HepG2 (cell line): Measurements from ENCODE around the gene COX5B. TPM values are rescaled to one million over a fixed set of nuclear protein-coding genes. Genes with fewer than 3 reads are reported as not detected.

Experiments used
- FOSL1 ChIP-seq: sonication (generic); formaldehyde crosslinking; IDR thresholded peaks from 2 replicates; pipeline ENCODE4 v1.9.0; 2021; ENCODE audit warnings: missing genetic modification reagents, borderline replicate concordance
- HNRNPUL1 ChIP-seq: fragments of 200-400 bp; formaldehyde crosslinking; IDR thresholded peaks from 2 replicates; pipeline ENCODE4 v1.6.1; 2017; ENCODE audit warnings: low read depth, mild to moderate bottlenecking, low read length, moderate library complexity
- POLR2AphosphoS2 ChIP-seq: IDR thresholded peaks from 2 replicates; pipeline ENCODE4 v1.6.1; 2011; ENCODE audit warnings: low read depth, low read length, improper control_type of control experiment
- POLR2G ChIP-seq: fragments of 200-400 bp; formaldehyde crosslinking; IDR thresholded peaks from 2 replicates; pipeline ENCODE4 v1.6.1; 2018; ENCODE audit warnings: mild to moderate bottlenecking, low read depth, low read length, moderate library complexity
- SRSF4 ChIP-seq: fragments of 200-400 bp; formaldehyde crosslinking; IDR thresholded peaks from one replicate; pipeline ENCODE4 v1.6.1; 2018; ENCODE audit warnings: mild to moderate bottlenecking, low read depth, low read length, moderate library complexity; ENCODE audit not compliant: poor library complexity, severe bottlenecking
- ZNF10 ChIP-seq: sonication (generic); formaldehyde crosslinking; IDR thresholded peaks from 2 replicates; pipeline ENCODE4 v1.4.0; 2020; ENCODE audit warnings: mild to moderate bottlenecking, low read depth, missing genetic modification reagents, borderline replicate concordance
- ZNF20 ChIP-seq: sonication (generic); formaldehyde crosslinking; IDR thresholded peaks from 2 replicates; pipeline ENCODE4 v1.4.0; 2020; ENCODE audit warnings: mild to moderate bottlenecking, moderate library complexity, missing genetic modification reagents
- ZNF234 ChIP-seq: sonication (generic); formaldehyde crosslinking; conservative IDR thresholded peaks from 2 replicates; pipeline ENCODE4 v1.5.1; 2020; ENCODE audit warnings: mild to moderate bottlenecking, missing genetic modification reagents
- ZNF260 ChIP-seq: sonication (generic); formaldehyde crosslinking; IDR thresholded peaks from 2 replicates; pipeline ENCODE4 v1.4.0; 2020; ENCODE audit warnings: missing genetic modification reagents, low read depth, mild to moderate bottlenecking, borderline replicate concordance
- ZNF264 ChIP-seq: sonication (generic); formaldehyde crosslinking; IDR thresholded peaks from 2 replicates; pipeline ENCODE4 v1.4.0; 2020; ENCODE audit warnings: missing genetic modification reagents
- ZNF333 ChIP-seq: sonication (generic); formaldehyde crosslinking; IDR thresholded peaks from 2 replicates; pipeline ENCODE4 v1.4.0; 2020; ENCODE audit warnings: mild to moderate bottlenecking, missing genetic modification reagents, borderline replicate concordance
- ZNF772 ChIP-seq: sonication (generic); formaldehyde crosslinking; IDR thresholded peaks from 2 replicates; pipeline ENCODE4 v1.5.0; 2020; ENCODE audit warnings: mild to moderate bottlenecking, missing genetic modification reagents
- ZSCAN21 ChIP-seq: sonication (generic); formaldehyde crosslinking; IDR thresholded peaks from 2 replicates; pipeline ENCODE4 v1.8.0; 2022; ENCODE audit warnings: mild to moderate bottlenecking, missing genetic modification reagents, moderate library complexity, borderline replicate concordance
- polyA plus RNA-seq, 8 experiments: library from polyadenylated mRNA; depleted of rRNA in 3 of 8; stranded (reverse) in 7 of 8; unstranded in 1 of 8; fragments of >200 nt; fragmentation: Illumina TruSeq in 4 of 8; extraction: Trizol in 4 of 8; gene quantifications; 2 replicates each; pipeline versions ENCODE4 v1.2.1 to v1.2.3, GENCODE V29; 2011 to 2016; ENCODE audit warnings: low read depth in 4 of 8, missing spikeins in 1 of 8, mixed read lengths in 1 of 8; ENCODE audit not compliant: insufficient read depth in 1 of 8
- total RNA-seq, 5 experiments: library from RNA; depleted of rRNA; stranded (reverse); fragments of >200 nt; fragmentation: Illumina TruSeq; extraction: Trizol; gene quantifications; 2 replicates each; pipeline ENCODE4 v1.2.3, GENCODE V29; 2016; ENCODE audit warnings: low read depth in 1 of 5
- TF ChIP-seq, protein P1 (sequence below): sonication (generic); formaldehyde crosslinking; IDR thresholded peaks from 2 replicates; pipeline ENCODE4 v1.8.1; 2023; ENCODE audit warnings: missing genetic modification reagents, inconsistent platforms, borderline replicate concordance
- TF ChIP-seq, protein P2 (sequence below): sonication (generic); formaldehyde crosslinking; IDR thresholded peaks from 2 replicates; pipeline ENCODE4 v1.4.0; 2020; ENCODE audit warnings: missing genetic modification reagents; ENCODE audit errors: not compliant biosample characterization
- TF ChIP-seq, protein P3 (sequence below): sonication (generic); formaldehyde crosslinking; IDR thresholded peaks from 2 replicates; pipeline ENCODE4 v1.8.1; 2022; ENCODE audit warnings: low read depth, mild to moderate bottlenecking, missing genetic modification reagents

Gene COX5B
- total and polyA plus RNA-seq, 2 of the 13 experiments (the other 11 are each of a cell fraction or from before 2014, with no cell fraction given): 453 to 536 TPM

DNA sequence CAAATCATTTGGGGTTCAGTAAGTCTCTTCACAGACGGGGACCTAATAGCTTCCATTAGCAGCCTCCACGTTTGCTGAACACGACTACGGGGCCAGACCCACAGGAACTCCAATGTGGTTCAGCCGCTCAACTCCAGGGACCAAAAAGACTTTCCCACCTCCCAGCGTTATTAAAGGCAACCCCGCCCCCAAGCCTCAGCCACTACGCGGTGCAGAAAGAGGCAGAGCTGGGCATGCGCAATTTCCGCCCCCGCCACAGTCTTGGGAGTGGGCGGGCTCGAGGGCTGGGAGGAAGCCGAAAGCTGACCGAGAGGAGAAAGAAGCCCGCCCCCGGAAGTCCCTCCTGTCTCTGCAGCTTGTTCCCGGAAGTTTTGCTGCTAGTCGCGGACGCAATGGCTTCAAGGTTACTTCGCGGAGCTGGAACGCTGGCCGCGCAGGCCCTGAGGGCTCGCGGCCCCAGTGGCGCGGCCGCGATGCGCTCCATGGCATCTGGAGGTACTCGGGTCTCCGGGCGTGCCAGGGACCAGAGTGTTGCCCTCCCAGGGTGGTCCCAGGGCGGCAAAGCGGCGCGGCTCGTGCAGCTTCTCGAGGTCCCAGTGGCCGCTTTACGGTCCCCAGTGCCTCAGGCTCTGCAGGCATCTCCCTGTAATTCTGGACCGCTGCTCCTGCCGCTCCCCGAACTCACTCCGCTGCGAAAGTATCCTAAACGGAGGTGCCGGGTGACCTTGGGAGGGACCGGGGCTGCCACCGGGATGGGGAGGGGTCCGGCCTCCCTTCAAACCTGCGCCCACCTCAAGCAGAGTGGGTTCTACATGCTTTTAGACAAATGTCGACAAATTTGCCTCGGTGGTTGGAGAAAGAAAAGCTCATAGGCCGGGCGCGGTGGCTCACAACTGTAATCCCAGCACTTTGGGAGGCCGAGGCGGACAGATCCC is at the start of gene COX5B (continued):
- no peak for TF ChIP-seq ZNF10 (CRISPR knock-in tag)
- TF ChIP-seq, protein P1, sequence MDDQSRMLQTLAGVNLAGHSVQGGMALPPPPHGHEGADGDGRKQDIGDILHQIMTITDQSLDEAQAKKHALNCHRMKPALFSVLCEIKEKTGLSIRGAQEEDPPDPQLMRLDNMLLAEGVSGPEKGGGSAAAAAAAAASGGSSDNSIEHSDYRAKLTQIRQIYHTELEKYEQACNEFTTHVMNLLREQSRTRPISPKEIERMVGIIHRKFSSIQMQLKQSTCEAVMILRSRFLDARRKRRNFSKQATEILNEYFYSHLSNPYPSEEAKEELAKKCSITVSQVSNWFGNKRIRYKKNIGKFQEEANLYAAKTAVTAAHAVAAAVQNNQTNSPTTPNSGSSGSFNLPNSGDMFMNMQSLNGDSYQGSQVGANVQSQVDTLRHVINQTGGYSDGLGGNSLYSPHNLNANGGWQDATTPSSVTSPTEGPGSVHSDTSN (CRISPR knock-in tag): peak; percentile 90
- TF ChIP-seq FOSL1: peak; percentile 24; the same call in 1 of the 2 replicates
- no peak for TF ChIP-seq ZNF260 (CRISPR knock-in tag)
- TF ChIP-seq ZNF234 (CRISPR knock-in tag): no peak
- TF ChIP-seq HNRNPUL1: no peak
- TF ChIP-seq ZNF772 (CRISPR knock-in tag): peak; percentile 89; the same call in 1 of the 2 replicates
- TF ChIP-seq POLR2AphosphoS2: no peak
- TF ChIP-seq, protein P2, sequence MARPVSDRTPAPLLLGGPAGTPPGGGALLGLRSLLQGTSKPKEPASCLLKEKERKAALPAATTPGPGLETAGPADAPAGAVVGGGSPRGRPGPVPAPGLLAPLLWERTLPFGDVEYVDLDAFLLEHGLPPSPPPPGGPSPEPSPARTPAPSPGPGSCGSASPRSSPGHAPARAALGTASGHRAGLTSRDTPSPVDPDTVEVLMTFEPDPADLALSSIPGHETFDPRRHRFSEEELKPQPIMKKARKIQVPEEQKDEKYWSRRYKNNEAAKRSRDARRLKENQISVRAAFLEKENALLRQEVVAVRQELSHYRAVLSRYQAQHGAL (CRISPR knock-in tag): peak; percentile 38
- TF ChIP-seq SRSF4: no peak
- TF ChIP-seq ZNF20: no peak; the same call in 1 of the 2 replicates
- 0 out of 2 replicates have a peak, but pooled peaks have one; percentile 41 for TF ChIP-seq ZNF333 (CRISPR knock-in tag)
- peak; percentile 19; the same call in 1 of the 2 replicates for TF ChIP-seq ZSCAN21
- peak; percentile 97 for TF ChIP-seq POLR2G
- TF ChIP-seq, protein P3, sequence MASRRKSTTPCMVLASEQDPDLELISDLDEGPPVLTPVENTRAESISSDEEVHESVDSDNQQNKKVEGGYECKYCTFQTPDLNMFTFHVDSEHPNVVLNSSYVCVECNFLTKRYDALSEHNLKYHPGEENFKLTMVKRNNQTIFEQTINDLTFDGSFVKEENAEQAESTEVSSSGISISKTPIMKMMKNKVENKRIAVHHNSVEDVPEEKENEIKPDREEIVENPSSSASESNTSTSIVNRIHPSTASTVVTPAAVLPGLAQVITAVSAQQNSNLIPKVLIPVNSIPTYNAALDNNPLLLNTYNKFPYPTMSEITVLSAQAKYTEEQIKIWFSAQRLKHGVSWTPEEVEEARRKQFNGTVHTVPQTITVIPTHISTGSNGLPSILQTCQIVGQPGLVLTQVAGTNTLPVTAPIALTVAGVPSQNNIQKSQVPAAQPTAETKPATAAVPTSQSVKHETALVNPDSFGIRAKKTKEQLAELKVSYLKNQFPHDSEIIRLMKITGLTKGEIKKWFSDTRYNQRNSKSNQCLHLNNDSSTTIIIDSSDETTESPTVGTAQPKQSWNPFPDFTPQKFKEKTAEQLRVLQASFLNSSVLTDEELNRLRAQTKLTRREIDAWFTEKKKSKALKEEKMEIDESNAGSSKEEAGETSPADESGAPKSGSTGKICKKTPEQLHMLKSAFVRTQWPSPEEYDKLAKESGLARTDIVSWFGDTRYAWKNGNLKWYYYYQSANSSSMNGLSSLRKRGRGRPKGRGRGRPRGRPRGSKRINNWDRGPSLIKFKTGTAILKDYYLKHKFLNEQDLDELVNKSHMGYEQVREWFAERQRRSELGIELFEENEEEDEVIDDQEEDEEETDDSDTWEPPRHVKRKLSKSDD (CRISPR knock-in tag): peak; percentile 66; the same call in 1 of the 2 replicates
- TF ChIP-seq ZNF264: peak; percentile 83; the same call in 1 of the 2 replicates
